CD14-positive monocyte (primary cell): ENCODE results near the gene AIFM3. TPM values are rescaled to one million over a fixed set of nuclear protein-coding genes. Genes with fewer than 3 reads are reported as not detected.

ENCODE experiments used
- DNase-seq, 3 donors: peaks; one replicate each; pipeline ENCODE4 v3.0.0-alpha.2; 2011 to 2022
- H2AFZ ChIP-seq: 2 replicates; pipeline ENCODE4 v1.6.0; 2012; ENCODE audit warnings: mild to moderate bottlenecking, low read depth, low read length, inconsistent platforms; ENCODE audit not compliant: insufficient read depth, poor library complexity, severe bottlenecking
- H3K27ac ChIP-seq, 2 donors: 1 replicate in 1 of 2; 2 replicates in 1 of 2; pipeline ENCODE4 v1.5.1; 2012 to 2013; ENCODE audit warnings: low read length in 2 of 2, control low read depth in 1 of 2, inconsistent platforms in 1 of 2, low read depth in 1 of 2, mild to moderate bottlenecking in 1 of 2
- H3K27me3 ChIP-seq, 2 donors: one replicate each; pipeline versions ENCODE4 v1.6.0 to v1.6.1; 2011 to 2013; ENCODE audit warnings: low read length in 2 of 2; ENCODE audit not compliant: control insufficient read depth in 2 of 2, insufficient read depth in 2 of 2
- H3K36me3 ChIP-seq, 2 donors: replicated peaks in 1 of 2; 1 replicate in 1 of 2; 2 replicates in 1 of 2; pipeline versions ENCODE4 v1.5.1 to v1.6.1; 2012 to 2013; ENCODE audit warnings: low read length in 2 of 2, control low read depth in 1 of 2, inconsistent platforms in 1 of 2, mild to moderate bottlenecking in 1 of 2; ENCODE audit not compliant: insufficient read depth in 2 of 2, control insufficient read depth in 1 of 2
- H3K4me1 ChIP-seq, 2 donors: 1 replicate in 1 of 2; 2 replicates in 1 of 2; pipeline versions ENCODE4 v1.5.1 to v1.6.1; 2012 to 2013; ENCODE audit warnings: low read length in 2 of 2, control low read depth in 1 of 2, inconsistent platforms in 1 of 2, mild to moderate bottlenecking in 1 of 2, moderate library complexity in 1 of 2; ENCODE audit not compliant: insufficient read depth in 2 of 2, control insufficient read depth in 1 of 2
- H3K4me2 ChIP-seq: replicated peaks from 2 replicates; pipeline ENCODE3; 2012; ENCODE audit warnings: low read length, moderate library complexity, mild to moderate bottlenecking; ENCODE audit not compliant: poor library complexity, severe bottlenecking; ENCODE audit errors: extremely low read depth
- H3K4me3 ChIP-seq, 3 experiments: fragments of 200-600 bp in 1 of 3; sonication (generic) in 1 of 3; replicated peaks in 1 of 3; 1 replicate in 2 of 3; 2 replicates in 1 of 3; pipeline ENCODE4 v1.5.1; 2011 to 2013; ENCODE audit warnings: low read length in 3 of 3, mild to moderate bottlenecking in 3 of 3, control low read depth in 2 of 3, low read depth in 2 of 3, inconsistent platforms in 1 of 3, moderate library complexity in 1 of 3
- H3K79me2 ChIP-seq: 2 replicates; pipeline ENCODE4 v1.6.0; 2012; ENCODE audit warnings: mild to moderate bottlenecking, control low read depth, inconsistent platforms, low read length, moderate library complexity; ENCODE audit not compliant: insufficient read depth
- H3K9ac ChIP-seq: 2 replicates; pipeline ENCODE4 v1.6.0; 2017; ENCODE audit warnings: low read length, mild to moderate bottlenecking; ENCODE audit not compliant: insufficient read depth, poor library complexity, severe bottlenecking
- H3K9me3 ChIP-seq, 2 donors: replicated peaks in 1 of 2; 1 replicate in 1 of 2; 2 replicates in 1 of 2; pipeline versions ENCODE4 v1.5.1 to v1.6.1; 2012 to 2013; ENCODE audit warnings: low read length in 2 of 2, control low read depth in 1 of 2; ENCODE audit not compliant: control insufficient read depth in 1 of 2, insufficient read depth in 1 of 2
- H4K20me1 ChIP-seq: 2 replicates; pipeline ENCODE4 v1.6.0; 2012; ENCODE audit warnings: mild to moderate bottlenecking, low read length, control low read depth, moderate library complexity; ENCODE audit not compliant: insufficient read depth
- H3K27ac Mint-ChIP-seq, 7 donors: one replicate each; pipeline ENCODE4 v1.8.0; 2020; ENCODE audit warnings: mild to moderate bottlenecking in 7 of 7, mixed read lengths in 7 of 7, moderate library complexity in 6 of 7, inconsistent platforms in 2 of 7
- H3K27me3 Mint-ChIP-seq, 3 donors: one replicate each; pipeline ENCODE4 v1.8.0; 2021 to 2022; ENCODE audit warnings: low read depth in 3 of 3, mild to moderate bottlenecking in 3 of 3, mixed read lengths in 3 of 3, moderate library complexity in 3 of 3, inconsistent platforms in 1 of 3
- H3K36me3 Mint-ChIP-seq, 2 donors: one replicate each; pipeline ENCODE4 v1.8.0; 2020; ENCODE audit warnings: mixed read lengths in 2 of 2, inconsistent platforms in 1 of 2, mild to moderate bottlenecking in 1 of 2
- H3K4me1 Mint-ChIP-seq: one replicate; pipeline ENCODE4 v1.8.0; 2020; ENCODE audit warnings: mild to moderate bottlenecking, mixed read lengths
- H3K4me3 Mint-ChIP-seq, 2 donors: one replicate each; pipeline ENCODE4 v1.8.0; 2020; ENCODE audit warnings: mild to moderate bottlenecking in 2 of 2, mixed read lengths in 2 of 2, moderate library complexity in 1 of 2
- H3K9me3 Mint-ChIP-seq, 7 donors: one replicate each; pipeline ENCODE4 v1.8.0; 2020 to 2022; ENCODE audit warnings: mixed read lengths in 7 of 7, mild to moderate bottlenecking in 6 of 7, moderate library complexity in 6 of 7, inconsistent platforms in 2 of 7
- WGBS: methylation state at CpG from one replicate; pipeline ENCODE4 v1.1.5; 2013; ENCODE audit warnings: missing lambda C conversion rate; ENCODE audit not compliant: insufficient coverage; 5-methylcytosine and 5-hydroxymethylcytosine counted together
- intact Hi-C, 2 donors: fragments of 100-400 bp; cut with micrococcal nuclease; formaldehyde crosslinking; loops; one replicate each; pipeline versions ENCODE4 v1.15.0 to v1.15.1; 2023
- polyA plus RNA-seq, 3 donors: library from polyadenylated mRNA; depleted of rRNA in 1 of 3; unstranded in 2 of 3; stranded (reverse) in 1 of 3; fragments of 300-500 nt in 2 of 3; fragments of >200 nt in 1 of 3; fragmentation: Illumina TruSeq in 2 of 3; gene quantifications; 1 replicate in 2 of 3; 2 replicates in 1 of 3; pipeline ENCODE4 v1.2.3, GENCODE V29; 2012 to 2021
- TF ChIP-seq, protein P1 (sequence below): fragments of 200-600 bp; IDR thresholded peaks from one replicate; pipeline ENCODE4 v1.8.0; 2022; ENCODE audit warnings: antibody characterized with exemption, mild to moderate bottlenecking

The AIFM3 gene
- polyA plus RNA-seq, 3 donors, result 2.1 to 40.9 (median 2.3) TPM

DNA sequence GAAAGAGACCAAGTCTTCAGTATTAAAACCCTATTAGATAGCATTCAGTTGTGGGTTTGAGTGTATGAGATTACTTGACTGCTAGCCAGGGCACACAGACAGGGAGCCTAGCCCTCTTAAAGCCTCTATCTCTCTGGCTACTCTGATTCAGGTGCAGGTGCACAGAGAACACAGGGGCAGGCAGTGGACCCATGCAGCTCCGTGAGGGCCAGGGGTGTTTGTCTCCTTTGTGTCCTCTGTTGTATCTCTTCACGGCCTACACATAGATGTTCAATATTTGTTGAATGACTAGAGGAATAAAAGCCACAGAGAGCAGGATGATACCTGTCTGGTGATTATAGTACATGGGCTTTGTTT is 21.5 kb upstream of the AIFM3 start:
- intact Hi-C loops, result no loop called here
- peaks cover 0 to 2% (median 0%) of the 10 kb centered on the region in 3 donors for H3K27me3 Mint-ChIP-seq
- Histone ChIP-seq H3K4me2 (no peak overlapping the region), H3K79me2 (peaks cover 98% of the 10 kb centered on the region), H4K20me1 (peaks cover 98% of the 10 kb centered on the region), H3K36me3 (peaks cover 14 to 55% of the 10 kb centered on the region in 2 donors), H3K27me3 (no peaks in the 10 kb centered on the region), H3K9me3 (no peaks in the 10 kb centered on the region), H3K27ac (peak overlapping the region in 1 of 2 donors; percentile 36), H3K4me1 (no peaks in the 10 kb centered on the region), H3K4me3 (no peak overlapping the region), H3K9ac (no peak overlapping the region), H2AFZ (no peak overlapping the region)
- TF ChIP-seq, protein P1, sequence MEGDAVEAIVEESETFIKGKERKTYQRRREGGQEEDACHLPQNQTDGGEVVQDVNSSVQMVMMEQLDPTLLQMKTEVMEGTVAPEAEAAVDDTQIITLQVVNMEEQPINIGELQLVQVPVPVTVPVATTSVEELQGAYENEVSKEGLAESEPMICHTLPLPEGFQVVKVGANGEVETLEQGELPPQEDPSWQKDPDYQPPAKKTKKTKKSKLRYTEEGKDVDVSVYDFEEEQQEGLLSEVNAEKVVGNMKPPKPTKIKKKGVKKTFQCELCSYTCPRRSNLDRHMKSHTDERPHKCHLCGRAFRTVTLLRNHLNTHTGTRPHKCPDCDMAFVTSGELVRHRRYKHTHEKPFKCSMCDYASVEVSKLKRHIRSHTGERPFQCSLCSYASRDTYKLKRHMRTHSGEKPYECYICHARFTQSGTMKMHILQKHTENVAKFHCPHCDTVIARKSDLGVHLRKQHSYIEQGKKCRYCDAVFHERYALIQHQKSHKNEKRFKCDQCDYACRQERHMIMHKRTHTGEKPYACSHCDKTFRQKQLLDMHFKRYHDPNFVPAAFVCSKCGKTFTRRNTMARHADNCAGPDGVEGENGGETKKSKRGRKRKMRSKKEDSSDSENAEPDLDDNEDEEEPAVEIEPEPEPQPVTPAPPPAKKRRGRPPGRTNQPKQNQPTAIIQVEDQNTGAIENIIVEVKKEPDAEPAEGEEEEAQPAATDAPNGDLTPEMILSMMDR, result no peak
- no peaks in the 10 kb centered on the region for H3K9me3 Mint-ChIP-seq
- WGBS, result 100% methylated on average over 2 of the region's 2 CpGs
- peaks cover 15% of the 10 kb centered on the region for H3K4me1 Mint-ChIP-seq
- H3K36me3 Mint-ChIP-seq, result peaks cover 15 to 49% of the 10 kb centered on the region in 2 donors
- DNase-seq, result no peak
- H3K27ac Mint-ChIP-seq, result peak overlapping the region in 1 of 7 donors; percentile 18
- no peak overlapping the region for H3K4me3 Mint-ChIP-seq

DNA sequence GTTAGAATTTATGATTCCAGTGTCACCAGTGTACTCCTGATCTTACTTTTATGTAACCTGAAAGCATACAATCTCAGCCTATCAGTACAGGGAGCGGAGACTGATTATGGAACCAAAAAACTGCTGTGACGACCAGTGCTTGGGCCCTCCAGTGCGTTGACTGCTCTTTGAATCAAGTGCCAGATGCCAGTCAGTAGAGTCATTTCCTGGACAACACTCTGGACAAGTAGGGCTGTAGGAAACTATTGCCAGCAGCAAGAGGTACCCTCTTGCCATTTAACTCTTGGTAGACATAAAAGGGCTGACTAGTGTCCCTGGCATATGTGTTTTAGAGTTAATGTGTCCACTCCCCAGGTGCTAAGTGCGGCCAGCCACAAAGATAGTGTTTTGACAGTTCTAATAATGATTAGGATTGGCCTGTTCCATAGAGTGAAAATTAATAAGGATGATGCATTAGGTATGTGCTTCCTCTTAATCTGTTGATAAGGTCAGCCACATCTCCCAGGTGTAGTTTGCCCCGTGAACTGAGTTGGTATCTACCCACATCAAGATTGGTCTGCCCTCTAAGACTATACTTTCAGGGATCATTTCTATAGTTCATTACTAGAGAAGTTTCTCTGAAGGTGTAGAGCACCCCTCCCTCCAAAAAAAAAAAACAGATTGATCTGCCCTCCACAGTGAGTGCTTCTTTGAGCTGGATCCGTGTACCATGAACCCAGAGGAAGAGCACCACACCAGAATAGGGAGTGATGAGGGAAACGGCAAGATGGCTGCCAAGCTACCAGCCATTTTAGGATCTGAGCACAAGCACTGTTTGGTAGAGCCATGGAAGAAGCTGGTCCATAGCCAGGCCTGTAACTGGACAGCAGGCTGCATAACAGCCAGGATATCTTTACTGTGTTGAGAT is 20.7 kb upstream of the AIFM3 start:
- Histone ChIP-seq H3K79me2 (peaks cover 99% of the 10 kb centered on the region), H3K27me3 (no peaks in the 10 kb centered on the region), H2AFZ (no peak overlapping the region), H3K36me3 (peaks cover 21 to 56% of the 10 kb centered on the region in 2 donors), H3K9me3 (no peaks in the 10 kb centered on the region), H3K4me3 (no peak overlapping the region), H3K9ac (no peak overlapping the region), H4K20me1 (peaks cover 99% of the 10 kb centered on the region), H3K27ac (peak overlapping the region in 1 of 2 donors; percentile 36), H3K4me1 (no peaks in the 10 kb centered on the region), H3K4me2 (no peak overlapping the region)
- peaks cover 0 to 2% (median 0%) of the 10 kb centered on the region in 3 donors for H3K27me3 Mint-ChIP-seq
- H3K36me3 Mint-ChIP-seq, result peaks cover 21 to 49% of the 10 kb centered on the region in 2 donors
- H3K4me3 Mint-ChIP-seq, result no peak overlapping the region
- peak overlapping the region in 4 of 7 donors; percentile 19 to 66 (median 46) for H3K27ac Mint-ChIP-seq
- no peaks in the 10 kb centered on the region for H3K9me3 Mint-ChIP-seq
- intact Hi-C loops, result no loop called here
- TF ChIP-seq, protein P1, result no peak
- peaks cover 15% of the 10 kb centered on the region for H3K4me1 Mint-ChIP-seq
- WGBS, result 96% methylated on average over 5 of the region's 7 CpGs
- DNase-seq, result no peak
